OCI-LY3 (cell line): ENCODE measurements around the gene PCDHB13.
"Not testable (repeated sequence)": the region's sequence is repeated elsewhere in the genome, so short reads cannot be mapped to it uniquely, and the experiment has no call there.

ENCODE experiments used
- H2AFZ ChIP-seq: fragments of 200-600, 300-600 bp; shearing (Covaris generic); 2 replicates; pipeline ENCODE4 v1.6.0; 2014; ENCODE audit warnings: antibody characterized with exemption, low read depth, low read length
- H3K27ac ChIP-seq: fragments of 200-600, 300-600 bp; sonication (generic); 2 replicates; pipeline ENCODE4 v1.5.1; 2014; ENCODE audit warnings: mild to moderate bottlenecking, low read length, moderate library complexity, mixed read lengths
- H3K27me3 ChIP-seq: fragments of 200-600, 300-600 bp; sonication (generic); 2 replicates; pipeline ENCODE4 v1.6.1; 2014; ENCODE audit warnings: low read depth, low read length, mixed read lengths
- H3K36me3 ChIP-seq: fragments of 200-600, 300-600 bp; sonication (generic); replicated peaks from 2 replicates; pipeline ENCODE3; 2014; ENCODE audit warnings: low read depth, low read length, mixed read lengths
- H3K4me1 ChIP-seq: fragments of 300-600, 200-600 bp; sonication (generic); 2 replicates; pipeline ENCODE4 v1.6.1; 2014; ENCODE audit warnings: low read length, mixed read lengths
- H3K4me2 ChIP-seq: fragments of 200-600, 300-600 bp; sonication (generic); 2 replicates; pipeline ENCODE4 v1.6.1; 2014; ENCODE audit warnings: low read length, mixed read lengths
- H3K4me3 ChIP-seq: fragments of 300-600, 200-600 bp; sonication (generic); 2 replicates; pipeline ENCODE4 v1.5.1; 2014; ENCODE audit warnings: antibody characterized with exemption, mild to moderate bottlenecking, low read length, moderate library complexity
- H3K79me2 ChIP-seq: fragments of 300-600, 200-600 bp; shearing (Covaris generic); 2 replicates; pipeline ENCODE4 v1.6.1; 2014; ENCODE audit warnings: mild to moderate bottlenecking, low read length, mixed read lengths
- H3K9ac ChIP-seq: fragments of 300-600, 200-600 bp; shearing (Covaris generic); 2 replicates; pipeline ENCODE4 v1.6.0; 2014; ENCODE audit warnings: mild to moderate bottlenecking, low read length, moderate library complexity
- H3K9me3 ChIP-seq: fragments of 200-600, 300-600 bp; shearing (Covaris generic); 2 replicates; pipeline ENCODE4 v1.6.1; 2014; ENCODE audit warnings: low read length, mixed read lengths; ENCODE audit not compliant: insufficient read depth
- H4K20me1 ChIP-seq: fragments of 200-600, 300-600 bp; sonication (generic); 2 replicates; pipeline ENCODE4 v1.6.1; 2016; ENCODE audit warnings: low read length, mixed read lengths; ENCODE audit not compliant: insufficient read depth
- EZH2phosphoT487 ChIP-seq: fragments of 200-600 bp; shearing (Covaris generic); IDR thresholded peaks from 2 replicates; pipeline ENCODE4 v1.6.1; 2018; ENCODE audit warnings: antibody characterized with exemption, mixed run types, low read depth
- TF ChIP-seq, protein P1 (sequence below): fragments of 200-600, 300-600 bp; sonication (generic); IDR thresholded peaks from 2 replicates; pipeline ENCODE4 v1.5.1; 2014; ENCODE audit warnings: antibody characterized with exemption, low read length, low read depth

Gene PCDHB13

DNA sequence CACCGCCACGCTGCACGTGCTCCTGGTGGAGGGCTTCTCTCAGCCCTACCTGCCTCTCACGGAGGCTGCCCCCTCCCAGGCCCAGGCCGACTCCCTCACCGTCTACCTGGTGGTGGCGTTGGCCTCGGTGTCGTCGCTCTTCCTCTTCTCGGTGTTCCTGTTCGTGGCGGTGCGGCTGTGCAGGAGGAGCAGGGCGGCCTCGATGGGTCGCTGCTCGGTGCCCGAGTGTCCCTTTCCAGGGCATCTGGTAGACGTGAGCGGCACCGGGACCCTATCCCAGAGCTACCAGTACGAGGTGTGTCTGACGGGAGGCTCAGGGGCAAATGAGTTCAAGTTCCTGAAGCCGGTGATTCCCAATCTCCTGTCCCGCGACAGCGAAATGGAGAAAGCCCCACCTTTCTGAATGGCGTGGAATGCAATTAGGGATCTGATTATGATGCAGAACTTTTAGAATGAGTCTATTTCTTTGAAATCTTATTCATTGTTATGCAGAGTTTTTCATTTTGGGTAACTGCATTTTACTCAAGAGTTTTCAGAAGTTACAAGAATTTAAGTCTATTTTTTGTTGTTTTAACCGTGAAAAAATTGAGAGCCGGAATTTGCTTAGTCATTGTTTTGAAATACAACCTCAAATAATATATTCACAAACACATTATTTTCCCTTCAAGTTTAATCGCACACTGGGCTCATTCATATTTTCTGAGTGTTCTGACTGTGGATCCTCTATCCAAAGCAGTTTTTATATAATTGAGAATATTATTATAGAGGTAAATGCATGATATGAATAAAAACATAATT is 23.0 kb downstream of the PCDHB13 start:
- TF ChIP-seq EZH2phosphoT487, result no peak
- H2AFZ ChIP-seq, result no peak overlapping the region
- H3K4me2 ChIP-seq, result no peak overlapping the region
- no peaks in the 10 kb centered on the region for H3K27me3 ChIP-seq
- no peaks in the 10 kb centered on the region for H3K79me2 ChIP-seq
- no peak overlapping the region for H3K4me3 ChIP-seq
- no peaks in the 10 kb centered on the region for H3K4me1 ChIP-seq
- no peak overlapping the region for H3K27ac ChIP-seq
- H4K20me1 ChIP-seq, result no peaks in the 10 kb centered on the region
- no peaks in the 10 kb centered on the region for H3K9me3 ChIP-seq
- H3K36me3 ChIP-seq, result no peaks in the 10 kb centered on the region
- no peak overlapping the region for H3K9ac ChIP-seq

DNA sequence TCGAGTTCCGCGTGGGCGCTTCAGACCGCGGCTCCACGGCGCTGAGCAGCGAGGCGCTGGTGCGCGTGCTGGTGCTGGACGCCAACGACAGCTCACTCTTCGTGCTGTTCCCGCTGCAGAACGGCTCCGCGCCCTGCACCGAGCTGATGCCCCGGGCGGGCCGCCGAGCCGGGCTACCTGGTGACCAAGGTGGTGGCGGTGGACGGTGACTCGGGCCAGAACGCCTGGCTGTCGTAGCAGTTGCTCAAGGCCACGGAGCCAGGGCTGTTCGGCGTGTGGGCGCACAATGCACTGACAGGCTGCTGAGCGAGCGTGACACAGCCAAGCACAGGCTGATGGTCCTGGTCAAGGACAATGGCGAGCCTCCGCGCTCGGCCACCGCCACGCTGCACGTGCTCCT is 27.8 kb downstream of the PCDHB13 start:
- no peak for TF ChIP-seq EZH2phosphoT487
- TF ChIP-seq, protein P1, sequence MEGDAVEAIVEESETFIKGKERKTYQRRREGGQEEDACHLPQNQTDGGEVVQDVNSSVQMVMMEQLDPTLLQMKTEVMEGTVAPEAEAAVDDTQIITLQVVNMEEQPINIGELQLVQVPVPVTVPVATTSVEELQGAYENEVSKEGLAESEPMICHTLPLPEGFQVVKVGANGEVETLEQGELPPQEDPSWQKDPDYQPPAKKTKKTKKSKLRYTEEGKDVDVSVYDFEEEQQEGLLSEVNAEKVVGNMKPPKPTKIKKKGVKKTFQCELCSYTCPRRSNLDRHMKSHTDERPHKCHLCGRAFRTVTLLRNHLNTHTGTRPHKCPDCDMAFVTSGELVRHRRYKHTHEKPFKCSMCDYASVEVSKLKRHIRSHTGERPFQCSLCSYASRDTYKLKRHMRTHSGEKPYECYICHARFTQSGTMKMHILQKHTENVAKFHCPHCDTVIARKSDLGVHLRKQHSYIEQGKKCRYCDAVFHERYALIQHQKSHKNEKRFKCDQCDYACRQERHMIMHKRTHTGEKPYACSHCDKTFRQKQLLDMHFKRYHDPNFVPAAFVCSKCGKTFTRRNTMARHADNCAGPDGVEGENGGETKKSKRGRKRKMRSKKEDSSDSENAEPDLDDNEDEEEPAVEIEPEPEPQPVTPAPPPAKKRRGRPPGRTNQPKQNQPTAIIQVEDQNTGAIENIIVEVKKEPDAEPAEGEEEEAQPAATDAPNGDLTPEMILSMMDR, result no peak
- H4K20me1 ChIP-seq, result no peaks in the 10 kb centered on the region
- H3K9me3 ChIP-seq, result no peaks in the 10 kb centered on the region
- H2AFZ ChIP-seq, result no peak overlapping the region
- H3K9ac ChIP-seq, result no peak overlapping the region
- no peak overlapping the region for H3K4me2 ChIP-seq
- H3K4me3 ChIP-seq, result no peak overlapping the region
- H3K36me3 ChIP-seq, result no peaks in the 10 kb centered on the region
- H3K27me3 ChIP-seq, result no peaks in the 10 kb centered on the region
- H3K4me1 ChIP-seq, result no peaks in the 10 kb centered on the region
- no peak overlapping the region for H3K27ac ChIP-seq
- H3K79me2 ChIP-seq, result no peaks in the 10 kb centered on the region

DNA sequence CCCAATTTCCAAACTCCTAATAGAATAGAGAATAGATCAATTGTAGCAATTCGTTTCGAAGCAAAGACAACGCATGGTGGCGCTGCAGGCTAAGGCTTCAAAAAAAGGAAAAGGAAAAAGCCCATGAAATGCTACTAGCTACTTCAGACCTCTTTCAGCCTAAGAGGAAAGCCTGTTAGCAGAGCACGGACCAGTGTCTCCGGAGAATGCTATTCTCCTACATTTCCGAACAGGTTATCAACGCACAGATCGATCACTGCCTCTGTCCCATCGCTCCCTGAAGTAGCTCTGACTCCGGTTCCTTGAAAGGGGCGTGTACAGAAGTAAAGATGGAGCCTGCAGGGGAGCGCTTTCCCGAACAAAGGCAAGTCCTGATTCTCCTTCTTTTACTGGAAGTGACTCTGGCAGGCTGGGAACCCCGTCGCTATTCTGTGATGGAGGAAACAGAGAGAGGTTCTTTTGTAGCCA is 31.6 kb downstream of the PCDHB13 start, which contains the start of gene PCDHB15:
Gene PCDHB15, plus strand, starts transcription at position 146 of the 468 bp plus-strand sequence. Its CDS starts 184 bp downstream, at position 330.
- no peak within 1 kb of the TSS for H3K4me2 ChIP-seq
- no peaks in the 10 kb centered on the region for H3K4me1 ChIP-seq
- H3K4me3 ChIP-seq, result no peak within 1 kb of the TSS
- H3K36me3 ChIP-seq, result no peaks in the 10 kb centered on the region
- no peaks in the 10 kb centered on the region for H3K27me3 ChIP-seq
- no peaks in the 10 kb centered on the region for H3K79me2 ChIP-seq
- H3K9ac ChIP-seq, result no peak within 1 kb of the TSS
- no peak within 1 kb of the TSS for H2AFZ ChIP-seq
- no peak within 1 kb of the TSS for H3K27ac ChIP-seq
- H4K20me1 ChIP-seq, result no peaks in the 10 kb centered on the region
- no peak for TF ChIP-seq EZH2phosphoT487
- TF ChIP-seq, protein P1, result no peak
- H3K9me3 ChIP-seq, result no peaks in the 10 kb centered on the region

DNA sequence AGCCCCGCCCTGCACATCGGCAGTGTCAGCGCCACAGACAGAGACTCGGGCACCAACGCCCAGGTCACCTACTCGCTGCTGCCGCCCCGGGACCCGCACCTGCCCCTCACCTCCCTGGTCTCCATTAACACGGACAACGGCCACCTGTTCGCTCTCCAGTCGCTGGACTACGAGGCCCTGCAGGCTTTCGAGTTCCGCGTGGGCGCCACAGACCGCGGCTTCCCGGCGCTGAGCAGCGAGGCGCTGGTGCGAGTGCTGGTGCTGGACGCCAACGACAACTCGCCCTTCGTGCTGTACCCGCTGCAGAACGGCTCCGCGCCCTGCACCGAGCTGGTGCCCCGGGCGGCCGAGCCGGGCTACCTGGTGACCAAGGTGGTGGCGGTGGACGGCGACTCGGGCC is 33.3 kb downstream of the PCDHB13 start:
- H3K9ac ChIP-seq, H3K27me3 ChIP-seq, H3K4me1 ChIP-seq, H3K27ac ChIP-seq, H3K79me2 ChIP-seq, H3K36me3 ChIP-seq, H2AFZ ChIP-seq, H3K9me3 ChIP-seq, H3K4me3 ChIP-seq, H4K20me1 ChIP-seq, H3K4me2 ChIP-seq: not testable (repeated sequence)

DNA sequence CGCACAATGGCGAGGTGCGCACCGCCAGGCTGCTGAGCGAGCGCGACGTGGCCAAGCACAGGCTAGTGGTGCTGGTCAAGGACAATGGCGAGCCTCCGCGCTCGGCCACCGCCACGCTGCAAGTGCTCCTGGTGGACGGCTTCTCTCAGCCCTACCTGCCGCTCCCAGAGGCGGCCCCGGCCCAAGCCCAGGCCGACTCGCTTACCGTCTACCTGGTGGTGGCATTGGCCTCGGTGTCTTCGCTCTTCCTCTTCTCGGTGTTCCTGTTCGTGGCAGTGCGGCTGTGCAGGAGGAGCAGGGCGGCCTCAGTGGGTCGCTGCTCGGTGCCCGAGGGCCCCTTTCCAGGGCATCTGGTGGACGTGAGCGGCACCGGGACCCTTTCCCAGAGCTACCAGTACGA is 33.7 kb downstream of the PCDHB13 start:
- H3K36me3 ChIP-seq, H3K4me1 ChIP-seq, H3K4me2 ChIP-seq, H3K27me3 ChIP-seq, H3K4me3 ChIP-seq, H3K27ac ChIP-seq, H3K9ac ChIP-seq, H3K79me2 ChIP-seq, H3K9me3 ChIP-seq, H2AFZ ChIP-seq, H4K20me1 ChIP-seq: not testable (repeated sequence)
